Measurements from ENCODE around the gene CGRRF1.

Gene CGRRF1, protein sequence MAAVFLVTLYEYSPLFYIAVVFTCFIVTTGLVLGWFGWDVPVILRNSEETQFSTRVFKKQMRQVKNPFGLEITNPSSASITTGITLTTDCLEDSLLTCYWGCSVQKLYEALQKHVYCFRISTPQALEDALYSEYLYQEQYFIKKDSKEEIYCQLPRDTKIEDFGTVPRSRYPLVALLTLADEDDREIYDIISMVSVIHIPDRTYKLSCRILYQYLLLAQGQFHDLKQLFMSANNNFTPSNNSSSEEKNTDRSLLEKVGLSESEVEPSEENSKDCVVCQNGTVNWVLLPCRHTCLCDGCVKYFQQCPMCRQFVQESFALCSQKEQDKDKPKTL

DNA sequence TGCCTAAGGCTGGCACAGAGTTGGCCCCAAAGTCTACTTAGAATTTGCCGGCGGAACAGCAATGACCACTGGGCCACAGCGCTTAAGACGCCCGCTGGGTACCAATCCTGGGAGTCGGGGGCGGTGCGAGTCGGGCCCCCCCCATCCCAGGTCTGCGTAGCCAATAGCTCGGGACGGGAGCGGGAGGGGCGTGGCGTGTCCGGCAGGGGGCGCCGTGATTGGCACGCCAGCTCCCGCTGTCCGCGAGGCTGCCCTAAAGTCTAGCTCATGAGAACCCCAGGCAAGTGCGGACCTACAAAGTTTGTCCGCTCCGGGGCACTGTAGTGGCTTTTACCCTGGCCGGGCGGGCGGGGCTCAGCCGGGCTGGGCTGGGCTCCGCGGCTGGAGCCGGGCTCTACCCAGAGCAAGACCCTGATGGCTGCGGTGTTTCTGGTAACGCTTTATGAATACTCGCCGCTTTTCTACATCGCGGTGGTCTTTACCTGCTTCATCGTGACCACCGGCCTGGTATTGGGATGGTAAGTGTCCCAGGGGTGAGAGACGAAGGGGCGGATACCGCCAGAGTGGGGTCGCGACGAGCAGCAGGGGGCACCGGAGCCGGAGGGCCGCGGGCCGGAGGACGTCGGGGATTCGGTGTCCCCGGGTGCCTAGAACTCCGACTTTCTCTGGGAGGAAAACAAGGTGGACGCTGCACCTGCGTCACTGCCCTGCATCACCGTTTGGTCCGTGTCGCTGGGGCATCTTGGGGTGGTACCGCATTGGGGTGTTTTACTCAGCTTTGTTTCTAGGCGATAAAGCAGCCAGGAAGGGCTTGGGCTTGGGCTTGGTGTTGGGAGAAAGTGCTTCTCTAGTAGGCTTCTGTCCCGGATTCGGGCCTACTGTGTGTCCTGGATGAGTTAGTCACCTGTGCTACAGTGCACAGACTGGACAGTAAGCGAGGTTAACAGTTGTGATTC lies at the start of gene CGRRF1:
TSS of gene CGRRF1 (plus strand) at position 361 of the 956 bp plus-strand sequence. CDS start at position 415, 54 bp downstream.
- peak; percentile 98 for DNase-seq

DNA sequence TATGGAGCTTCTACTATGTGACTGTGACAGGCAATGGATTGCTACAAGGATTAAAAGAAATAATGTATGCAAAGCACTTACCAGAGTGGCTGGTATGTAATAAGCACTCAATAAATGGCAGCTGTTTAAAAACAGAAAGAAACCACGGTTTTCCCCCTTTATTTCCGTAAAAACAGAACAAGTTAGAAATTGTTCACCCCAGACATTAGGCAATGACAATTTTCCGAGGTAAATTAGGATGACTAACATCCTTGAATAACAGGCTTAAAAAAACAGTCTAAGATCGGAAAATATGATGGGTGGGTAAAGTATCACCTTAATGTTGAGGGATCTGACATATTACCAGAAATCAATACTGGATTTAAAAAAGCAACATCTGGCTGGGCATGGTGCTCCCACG lies 47.7 kb upstream of the CGRRF1 start:
- DNase-seq: no peak

DNA sequence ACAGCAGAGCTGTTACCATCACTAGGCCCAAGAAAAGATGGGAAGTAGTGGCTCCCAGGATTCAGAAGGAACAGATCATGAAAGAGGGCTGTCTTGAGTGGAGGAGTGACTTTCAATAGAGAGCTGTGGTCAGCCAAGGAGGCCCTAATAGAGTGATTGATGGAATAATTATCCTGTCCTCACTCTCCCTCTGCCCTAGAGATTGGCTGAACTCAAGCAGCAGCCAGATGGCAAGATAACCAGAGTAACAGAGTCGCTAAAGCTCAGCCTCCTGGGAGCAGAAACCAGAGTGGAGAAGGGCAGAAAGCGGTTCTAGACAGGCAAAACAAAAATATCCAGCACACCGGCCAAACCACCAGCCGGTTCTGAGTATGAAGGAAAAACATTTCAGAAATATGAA lies 44.1 kb upstream of the CGRRF1 start:
- DNase-seq: no peak

DNA sequence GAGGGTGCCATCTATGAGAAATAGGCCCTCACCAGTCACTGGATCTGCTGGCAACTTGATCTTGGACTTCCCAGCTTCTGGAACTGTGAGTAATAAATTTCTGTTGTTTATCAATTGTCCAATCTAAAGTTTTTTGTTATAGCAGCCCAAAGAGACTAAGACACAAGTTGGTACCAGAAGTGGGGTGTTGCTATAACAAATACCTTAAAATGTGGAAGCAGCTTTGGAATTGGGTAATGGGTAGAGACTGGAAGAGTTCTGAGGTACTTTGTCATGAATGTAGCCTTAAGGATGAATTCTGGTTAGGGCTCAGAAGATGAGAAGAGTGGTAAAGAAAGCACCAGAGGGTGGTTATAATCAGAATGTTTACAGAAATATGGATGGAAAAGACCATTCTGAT lies 42.4 kb upstream of the CGRRF1 start:
- no peak for DNase-seq

DNA sequence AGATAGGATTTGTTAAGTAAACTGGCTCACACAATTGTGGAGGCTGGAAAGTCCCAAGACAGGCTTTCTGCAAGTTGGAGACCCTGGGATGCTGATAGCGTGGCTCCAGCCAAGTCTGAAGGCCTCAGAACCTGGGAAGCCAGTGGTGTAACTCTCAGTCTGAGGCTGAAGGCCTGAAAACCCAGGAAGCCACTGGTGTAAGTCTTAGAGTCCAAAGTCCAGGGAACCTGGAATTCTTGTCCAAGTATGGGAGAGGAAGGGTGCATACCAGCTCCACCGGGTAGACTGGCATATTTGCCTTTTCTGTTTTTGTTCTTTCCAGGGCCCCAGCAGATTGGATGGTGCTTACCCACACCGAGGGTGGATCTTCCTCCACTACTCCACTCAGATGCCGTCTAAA lies 39.0 kb upstream of the CGRRF1 start:
- DNase-seq: no peak

DNA sequence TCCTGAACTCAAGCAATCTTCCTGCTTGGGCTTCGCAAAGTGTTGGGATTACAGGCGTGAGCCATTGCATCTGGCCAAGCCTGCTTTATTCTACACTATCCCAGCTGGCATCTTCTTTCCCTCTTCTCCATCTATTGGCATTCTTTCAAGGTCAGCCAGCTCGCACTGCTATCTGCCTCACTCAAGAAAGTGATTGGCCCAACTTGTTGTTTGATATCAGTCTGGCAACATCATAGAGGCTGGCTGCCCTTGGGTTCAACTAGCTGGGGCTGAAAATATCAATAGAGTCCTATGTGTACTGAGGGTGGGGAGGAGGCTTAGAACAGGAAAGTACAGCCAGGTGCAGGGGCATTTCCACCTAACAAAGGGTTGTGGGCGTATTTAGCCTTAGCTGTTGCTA lies 38.1 kb upstream of the CGRRF1 start:
- no peak for DNase-seq

DNA sequence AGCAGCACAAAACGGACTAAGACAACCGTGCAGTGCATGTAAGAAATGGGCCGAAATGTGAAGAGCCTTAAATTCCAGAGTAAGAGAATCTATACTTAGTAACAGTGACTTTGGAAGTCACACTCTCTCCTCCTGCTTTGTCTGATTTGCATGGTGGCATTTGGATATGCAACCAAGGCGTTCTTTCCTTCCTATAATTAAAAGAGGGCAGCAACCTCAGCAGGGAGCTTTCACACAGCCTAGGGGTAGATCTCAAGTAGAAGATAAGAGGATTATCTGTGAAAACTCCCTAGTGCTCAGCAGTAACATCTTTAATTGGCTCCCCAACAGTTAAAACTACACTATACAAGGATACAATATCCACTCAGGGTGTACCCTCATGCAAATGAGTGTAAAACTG lies 37.4 kb upstream of the CGRRF1 start:
- no peak for DNase-seq

DNA sequence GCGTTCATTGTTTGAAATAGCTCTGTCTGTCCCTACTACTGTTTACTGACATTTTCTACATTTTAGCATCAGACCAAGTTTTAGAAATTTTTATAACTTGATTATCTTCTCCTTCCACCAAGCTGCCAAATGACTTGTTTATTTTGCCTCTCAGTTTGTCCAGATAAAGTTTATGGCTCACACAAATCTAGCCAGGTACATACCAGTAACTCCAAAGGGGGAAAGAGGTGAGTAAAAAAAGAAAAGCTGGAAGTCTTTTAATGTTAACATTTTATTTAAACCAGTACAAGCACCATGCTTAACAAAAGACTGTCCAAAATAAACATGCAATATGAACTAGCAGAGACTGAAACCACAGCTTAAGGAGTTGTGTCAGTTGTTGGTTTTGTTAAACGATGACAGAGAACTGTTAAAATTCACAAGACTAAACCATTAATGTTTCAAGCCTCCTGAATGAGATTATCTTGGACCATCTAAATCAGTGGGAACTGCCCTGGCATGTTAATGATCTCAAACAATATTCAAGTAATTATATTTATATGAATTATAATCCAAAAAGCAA lies 35.4 kb upstream of the CGRRF1 start:
- no peak for DNase-seq

DNA sequence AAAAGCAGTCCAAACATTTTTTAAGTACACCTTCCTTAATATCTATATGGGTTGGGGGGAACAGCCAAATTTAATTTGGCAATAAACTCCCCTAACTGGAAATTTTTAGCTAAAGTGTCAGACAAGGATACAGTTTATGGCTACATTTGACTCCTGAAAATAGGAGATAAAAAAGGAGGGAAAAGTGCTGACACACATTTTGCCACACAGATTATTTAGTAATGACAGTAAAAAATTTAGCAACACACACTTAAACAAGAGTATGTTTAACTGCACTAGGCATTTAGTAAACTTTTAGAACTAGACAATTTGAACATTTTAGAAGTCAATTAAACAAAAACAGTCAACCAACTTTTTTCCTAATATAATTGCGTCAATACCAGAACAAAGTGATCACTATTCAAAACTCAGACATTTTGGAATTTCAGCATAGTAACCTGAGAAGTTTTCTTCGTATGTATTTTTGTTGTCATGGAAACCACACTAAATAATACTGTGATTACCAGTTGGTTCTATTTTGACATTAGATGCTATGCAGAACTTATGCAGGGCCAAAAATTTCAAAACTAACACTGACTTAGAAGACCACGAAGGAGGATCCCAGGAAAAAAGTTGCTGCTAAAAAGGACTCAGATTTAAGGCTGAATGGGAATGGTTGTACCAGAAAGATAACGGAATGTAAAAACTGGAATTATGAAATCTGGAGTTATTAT lies 34.4 kb upstream of the CGRRF1 start:
- DNase-seq: no peak

DNA sequence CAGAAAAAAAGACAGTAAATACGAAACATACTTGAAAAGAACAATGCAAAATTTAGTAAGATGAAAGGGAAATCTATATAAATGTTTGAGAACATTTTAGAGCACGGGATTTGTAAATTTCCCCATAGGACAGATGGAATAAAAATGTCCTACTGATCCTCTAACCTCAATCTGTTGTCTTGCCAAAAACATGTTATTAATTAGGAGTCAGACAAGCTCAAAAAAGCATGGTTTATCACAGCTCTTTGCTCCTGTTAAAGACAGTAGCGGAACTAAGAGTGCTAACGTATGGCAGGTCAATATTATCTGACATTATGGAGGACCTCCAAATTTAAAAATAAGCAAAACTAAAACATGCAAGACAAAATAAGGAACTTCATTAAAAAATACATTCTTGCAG lies 33.8 kb upstream of the CGRRF1 start:
- DNase-seq: no peak

DNA sequence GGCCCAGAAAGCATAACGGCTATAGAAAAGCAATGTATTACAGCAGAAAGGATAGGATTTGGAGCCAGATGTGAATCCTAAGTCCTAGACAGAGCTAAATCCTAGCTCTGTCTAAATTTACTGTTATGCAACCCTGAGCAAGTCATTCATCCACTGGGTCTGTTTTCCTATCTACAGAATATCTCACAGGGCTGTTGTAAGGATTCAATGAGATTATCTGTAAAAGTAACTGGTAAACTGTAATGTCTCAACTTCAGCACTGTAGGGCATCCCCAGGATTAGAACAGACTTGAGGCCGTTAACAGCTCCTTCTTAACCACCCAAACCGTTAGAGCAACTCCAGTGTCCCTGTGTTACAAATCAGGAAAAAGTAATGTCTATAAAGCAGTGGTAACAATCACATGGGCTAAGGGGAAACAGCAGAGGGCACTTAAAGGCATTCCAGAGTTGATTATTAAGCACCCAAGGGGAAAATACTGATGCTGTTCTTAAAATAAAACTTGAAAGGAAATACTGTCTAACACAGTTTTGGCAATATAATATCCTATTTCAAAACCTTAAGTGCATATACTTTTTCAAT lies 31.0 kb upstream of the CGRRF1 start:
- no peak for DNase-seq

DNA sequence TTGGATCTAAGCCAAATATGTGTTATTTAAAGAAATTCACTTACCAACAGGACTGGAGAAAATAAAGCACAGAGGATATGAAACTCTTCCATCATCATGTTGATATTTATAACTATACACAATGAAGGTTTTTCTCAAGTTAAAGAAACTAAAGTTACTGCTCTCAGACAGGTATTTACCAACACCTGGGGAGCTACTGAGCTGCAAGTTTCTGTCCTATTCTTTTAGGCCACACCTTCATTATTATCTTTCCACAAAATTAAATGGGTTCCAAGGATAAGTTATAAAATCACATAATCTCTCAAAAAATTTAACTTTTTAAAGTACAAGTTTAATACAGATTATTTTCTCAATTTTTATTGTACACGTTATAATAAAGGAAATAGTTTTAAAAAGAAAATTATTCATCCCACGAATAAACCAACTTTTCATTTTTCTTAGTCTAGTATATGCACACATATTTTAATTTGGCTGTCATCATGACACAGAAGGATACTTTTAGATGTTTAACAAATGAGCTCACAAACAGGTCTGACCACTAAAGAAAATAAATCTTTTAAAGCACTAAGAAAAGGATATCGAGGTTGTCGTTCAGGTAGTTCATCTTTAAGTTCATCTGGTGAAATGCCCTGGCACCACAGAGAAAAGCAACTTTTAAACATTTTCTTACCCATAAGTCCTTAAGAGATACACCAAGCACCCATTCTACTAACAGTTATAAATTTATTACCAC lies 28.7 kb upstream of the CGRRF1 start:
- DNase-seq: no peak

DNA sequence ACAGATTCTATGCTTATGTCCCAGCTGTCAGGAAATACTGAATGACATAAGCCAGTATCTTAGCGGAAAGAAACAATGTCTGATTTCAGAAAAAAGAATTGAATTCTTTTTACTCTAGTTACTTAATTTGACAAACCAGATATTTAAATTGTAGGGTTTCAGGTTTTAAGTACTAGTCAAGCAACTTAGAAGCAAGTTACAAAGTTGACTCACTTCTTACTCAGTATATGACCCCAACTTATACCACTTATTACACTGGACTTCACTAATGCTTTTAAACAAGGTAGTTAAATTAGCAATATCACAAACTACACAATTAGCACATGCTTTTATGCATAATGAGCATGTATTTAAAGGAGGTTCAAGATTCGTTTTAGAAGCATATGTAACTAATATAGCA lies 28.0 kb upstream of the CGRRF1 start:
- DNase-seq: no peak

DNA sequence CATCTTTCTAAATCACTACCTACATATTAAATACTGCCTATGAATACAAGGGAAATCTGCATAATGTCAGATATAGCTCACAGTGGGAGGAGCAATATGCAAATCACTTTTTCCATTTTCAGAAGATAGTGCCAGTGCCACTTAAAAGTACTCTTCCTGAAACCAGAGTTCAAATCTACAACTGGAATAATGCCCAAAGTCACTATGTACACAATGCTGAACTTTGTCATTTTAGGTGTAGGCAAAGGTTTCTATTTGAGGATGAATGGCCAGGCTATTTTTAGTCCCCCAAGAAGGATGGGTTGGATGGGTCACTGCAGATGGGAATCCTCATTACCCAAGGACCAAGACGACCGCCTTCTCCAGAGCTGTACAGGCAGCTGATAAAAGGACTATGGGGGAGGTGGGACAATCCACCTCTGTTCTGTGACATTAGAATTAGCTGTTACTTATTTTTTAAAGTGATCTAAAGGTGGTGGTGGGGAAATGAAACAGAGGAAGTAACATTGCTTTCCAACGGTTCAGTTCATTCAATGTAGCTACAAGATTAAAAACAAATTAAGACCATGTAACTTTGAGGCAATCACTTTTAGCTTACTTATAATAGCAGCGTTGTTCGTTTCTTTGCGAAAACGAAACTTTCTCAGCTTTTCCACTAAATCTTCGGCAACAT lies 26.5 kb upstream of the CGRRF1 start:
- no peak for DNase-seq

DNA sequence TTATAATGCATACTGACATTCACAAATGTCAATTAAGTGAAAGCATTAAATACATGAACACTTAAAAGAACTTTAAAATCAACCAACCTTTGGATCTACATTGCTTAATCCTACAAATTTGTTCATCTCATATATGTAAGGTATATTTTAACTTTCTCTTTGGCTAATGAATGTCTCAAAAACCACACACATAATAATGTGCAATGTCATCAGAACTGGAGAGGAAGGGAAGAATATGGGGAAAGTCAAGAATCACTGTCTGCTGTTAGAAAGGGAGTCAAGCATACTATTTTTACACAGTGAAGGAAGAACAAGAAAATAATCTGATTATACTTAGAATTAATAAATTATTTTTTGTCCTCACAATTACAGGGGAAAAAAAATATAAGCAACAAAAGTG lies 25.9 kb upstream of the CGRRF1 start:
- DNase-seq: no peak

DNA sequence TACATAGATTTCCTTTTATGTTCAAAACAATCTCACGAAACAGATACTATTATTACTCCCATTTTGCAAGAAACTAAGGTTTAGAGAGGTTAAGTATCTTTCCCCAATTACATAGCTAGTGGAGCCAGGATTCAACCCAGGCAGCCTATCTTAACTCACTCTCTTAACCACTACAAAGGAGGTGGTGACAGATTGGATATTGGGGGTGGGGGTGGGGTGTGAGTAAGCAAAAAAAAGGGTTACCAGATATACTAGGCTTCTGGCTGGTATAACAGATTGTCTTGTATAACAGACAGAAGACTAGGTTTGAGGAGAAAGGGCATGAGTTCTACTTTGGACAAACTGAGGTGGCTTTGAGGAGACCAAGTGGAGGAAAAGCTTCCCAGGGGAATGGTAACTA lies 23.0 kb upstream of the CGRRF1 start:
- no peak for DNase-seq

DNA sequence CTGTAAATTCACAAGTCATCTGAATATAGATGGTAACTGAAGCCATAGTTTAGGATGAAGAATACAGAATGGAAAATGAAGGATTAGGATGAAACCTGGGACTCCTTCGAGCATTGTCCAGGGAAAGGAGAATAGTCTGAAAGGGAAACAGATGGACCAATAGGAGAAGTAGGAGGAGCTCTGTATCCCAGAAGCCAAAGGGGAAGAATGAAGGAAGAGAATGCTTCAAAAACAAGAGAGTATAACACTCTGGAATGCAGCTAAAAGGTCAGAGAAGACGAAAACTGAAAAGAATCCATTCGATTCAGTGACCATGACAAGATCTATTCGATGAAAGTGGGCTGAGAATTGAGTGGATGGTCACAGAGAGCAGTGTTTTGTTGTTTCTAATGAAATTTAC lies 21.9 kb upstream of the CGRRF1 start:
- DNase-seq: no peak

DNA sequence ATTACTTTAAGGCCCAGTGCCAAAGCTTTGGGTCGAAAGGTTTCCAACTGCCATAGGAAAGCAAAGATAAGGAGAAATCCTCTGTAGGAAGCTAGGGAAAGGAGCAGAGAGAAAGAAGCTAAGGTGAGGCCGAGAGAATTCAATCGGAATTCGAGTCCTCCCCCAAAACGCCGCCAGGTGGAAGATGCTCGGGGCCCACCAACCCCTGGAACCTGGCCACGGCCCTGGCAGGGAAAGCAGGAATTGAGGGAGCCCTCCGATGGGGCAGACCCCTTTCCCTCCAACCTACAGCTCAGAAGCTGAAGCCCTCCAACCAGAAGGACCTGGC lies 21.4 kb upstream of the CGRRF1 start:
- DNase-seq: no peak

DNA sequence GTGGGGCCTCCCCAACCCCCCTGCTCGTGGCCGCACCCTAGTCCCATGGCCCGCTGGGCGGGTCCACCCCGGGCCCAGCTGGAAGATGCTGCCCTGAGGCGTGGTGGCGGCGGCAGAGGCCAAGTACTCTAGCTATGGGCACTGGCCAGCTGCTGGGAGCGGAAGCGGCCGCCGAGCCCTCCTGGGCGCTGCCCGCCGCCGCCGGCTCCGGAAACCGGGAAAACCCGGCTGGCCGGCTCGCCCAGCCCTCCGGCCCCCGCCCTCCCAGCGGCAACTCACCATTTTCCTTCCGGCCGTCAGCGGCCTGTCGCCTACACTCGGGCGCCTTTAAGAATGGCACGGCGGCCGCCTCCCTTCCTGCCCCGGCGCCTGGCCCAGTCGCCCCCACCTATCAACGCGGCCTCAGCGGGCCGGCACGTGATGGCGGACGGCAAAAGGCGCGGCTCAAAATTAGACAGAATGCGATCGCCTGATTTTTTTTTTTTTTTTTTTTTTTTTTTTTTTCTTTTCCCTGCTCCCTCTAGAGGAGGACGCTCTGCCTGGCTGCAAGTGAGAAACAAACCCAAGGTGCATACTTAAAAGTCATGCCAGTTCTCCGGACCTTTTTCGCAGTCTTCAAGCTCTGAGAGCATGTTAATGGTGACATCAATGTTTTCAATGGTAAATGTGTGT lies 20.9 kb upstream of the CGRRF1 start, which contains the start of gene GMFB:
TSS of gene GMFB (minus strand) at position 335 of the 672 bp plus-strand sequence. CDS start at position 282, 53 bp downstream.
- DNase-seq: peak; percentile 92

DNA sequence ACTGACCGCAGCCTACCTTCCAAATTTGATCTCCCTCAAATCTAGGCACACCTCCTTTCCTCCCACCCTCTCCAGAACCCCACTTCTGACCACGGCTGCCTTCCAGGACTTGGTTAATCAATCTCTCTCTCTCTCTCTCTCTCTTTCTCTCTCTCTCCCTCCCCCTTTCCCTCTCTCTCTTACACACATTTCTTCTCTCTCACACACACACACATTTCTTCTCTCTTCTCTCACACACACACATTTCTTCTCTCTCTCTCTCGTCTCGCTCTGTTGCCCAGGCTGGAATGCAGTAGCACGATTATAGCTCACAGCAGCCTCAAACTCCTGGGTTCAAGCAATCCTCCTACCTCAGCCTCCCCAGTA lies 20.4 kb upstream of the CGRRF1 start:
- no peak for DNase-seq

Data from COR-L47 (cell line).